CD4-positive, alpha-beta T cell treated with Interleukin-4 for 1 hour (primary cell): ENCODE data around the gene ACACB.

Experiments used
- DNase-seq, 2 donors: peaks; one replicate each; pipeline ENCODE4 v3.0.0-alpha.2; 2020 to 2022

Gene ACACB

DNA sequence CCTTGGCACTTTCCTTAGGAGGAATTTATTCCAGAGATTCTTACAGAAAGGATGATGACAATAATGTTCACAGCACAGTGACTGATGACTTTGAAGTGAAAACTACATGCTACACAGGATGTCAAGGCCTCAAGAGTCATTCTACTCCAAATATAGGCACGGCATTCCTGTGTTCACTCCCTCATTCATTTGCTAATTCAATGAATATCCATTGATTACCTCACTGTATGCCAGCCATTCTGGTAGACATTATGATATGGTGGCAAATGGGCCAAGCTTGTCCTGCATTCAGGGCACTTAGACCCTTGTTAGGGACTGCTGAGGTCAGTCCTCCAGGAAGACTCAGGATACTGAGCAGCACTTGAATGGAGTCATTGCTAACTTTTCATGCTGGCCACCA, 144.7 kb downstream of the ACACB start:
- DNase-seq, result no peak

DNA sequence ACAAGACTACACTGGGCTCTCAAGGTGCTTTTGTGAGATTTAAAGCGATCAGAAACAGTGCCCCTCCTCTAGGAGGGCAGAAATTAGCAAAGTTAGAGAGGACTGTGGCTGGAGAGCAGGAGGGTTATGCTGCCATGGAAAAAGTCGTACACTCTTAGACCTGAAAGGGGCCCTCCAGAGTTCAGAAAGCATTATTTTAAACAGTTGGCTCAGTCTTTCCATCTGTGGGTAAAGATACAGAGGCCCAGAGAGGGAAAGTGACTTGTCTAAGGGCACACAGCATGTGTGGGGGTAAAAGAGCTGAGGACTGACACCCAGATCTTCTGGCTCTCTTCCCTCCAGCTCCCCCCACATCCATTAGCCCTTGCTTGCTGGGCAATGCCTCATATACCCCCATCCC, 145.6 kb downstream of the ACACB start:
- DNase-seq, result no peak

DNA sequence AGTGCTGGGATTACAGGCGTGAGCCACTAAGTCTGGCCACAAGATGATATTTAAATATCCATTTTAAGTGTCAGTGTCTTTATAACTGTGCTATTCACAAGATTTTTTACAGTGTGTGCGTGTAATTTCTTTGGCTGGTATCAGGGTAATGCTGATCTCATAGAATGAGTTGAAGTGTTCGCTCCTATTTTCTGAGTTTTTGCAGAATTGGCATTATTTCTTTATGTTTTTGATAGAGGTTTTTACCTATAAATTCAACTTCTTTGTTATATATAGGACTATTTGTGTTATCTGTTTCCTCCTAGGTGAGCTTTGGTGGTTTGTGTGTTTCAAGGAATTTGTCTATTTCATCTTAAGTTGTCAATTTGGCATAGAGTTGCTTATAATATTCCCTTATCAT, 147.1 kb downstream of the ACACB start:
- no peak for DNase-seq

DNA sequence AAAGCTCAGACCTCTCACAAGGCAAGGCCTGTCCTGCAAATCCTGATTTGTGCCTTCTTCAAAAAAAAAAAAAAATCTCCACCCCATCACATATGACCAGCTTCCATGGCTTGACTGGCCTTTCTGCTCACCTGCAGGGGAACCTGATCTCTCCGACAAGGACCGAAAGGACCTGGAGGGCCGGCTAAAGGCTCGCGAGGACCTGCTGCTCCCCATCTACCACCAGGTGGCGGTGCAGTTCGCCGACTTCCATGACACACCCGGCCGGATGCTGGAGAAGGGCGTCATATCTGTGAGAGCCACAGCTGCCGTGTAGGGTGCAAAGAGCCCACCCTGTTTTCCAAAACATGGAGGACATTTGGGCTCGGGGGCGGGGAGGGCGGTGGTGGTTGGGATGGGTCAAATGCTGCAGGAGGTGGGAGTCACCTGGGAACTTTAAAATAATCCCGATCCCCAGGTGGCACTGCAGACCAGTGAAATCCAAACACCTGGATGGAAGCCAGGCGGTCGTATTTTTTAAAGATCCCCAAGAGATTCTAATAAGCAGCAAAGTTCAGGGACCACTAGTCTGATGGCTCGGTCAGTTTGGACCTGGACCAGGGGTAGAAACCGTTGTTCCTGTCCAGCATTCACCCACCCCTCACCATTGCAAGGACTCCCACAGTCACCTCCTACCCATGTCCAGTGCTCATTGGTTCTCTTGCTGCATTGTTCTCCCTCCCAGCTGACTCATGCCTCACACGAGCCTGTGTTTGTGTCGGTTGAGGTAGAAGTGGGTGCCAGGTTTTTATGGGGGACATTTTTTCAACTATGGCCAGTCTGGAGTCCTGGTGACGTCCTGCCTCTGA, 147.9 kb downstream of the ACACB start:
- peak; percentile 30 to 34 for DNase-seq

DNA sequence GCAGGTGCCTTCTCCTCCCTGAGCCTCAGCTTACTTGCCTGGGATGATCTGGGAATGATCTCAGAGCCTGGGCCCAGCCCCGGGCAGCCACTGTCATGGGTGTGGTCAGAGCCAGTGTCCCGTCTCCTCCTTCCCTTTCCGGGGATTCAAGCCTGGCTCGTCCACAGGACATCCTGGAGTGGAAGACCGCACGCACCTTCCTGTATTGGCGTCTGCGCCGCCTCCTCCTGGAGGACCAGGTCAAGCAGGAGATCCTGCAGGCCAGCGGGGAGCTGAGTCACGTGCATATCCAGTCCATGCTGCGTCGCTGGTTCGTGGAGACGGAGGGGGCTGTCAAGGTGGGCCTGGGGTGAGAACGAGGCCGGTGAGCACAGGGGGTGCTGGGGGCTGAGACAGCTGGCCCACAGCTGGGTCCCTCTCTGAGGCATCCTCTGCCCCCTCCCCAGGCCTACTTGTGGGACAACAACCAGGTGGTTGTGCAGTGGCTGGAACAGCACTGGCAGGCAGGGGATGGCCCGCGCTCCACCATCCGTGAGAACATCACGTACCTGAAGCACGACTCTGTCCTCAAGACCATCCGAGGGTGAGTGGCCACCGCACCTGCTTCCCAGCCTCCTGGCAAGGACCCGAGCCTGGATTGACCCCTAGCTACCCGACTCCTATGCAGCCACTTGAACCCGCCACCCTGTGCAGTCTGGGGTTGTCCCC, 148.7 kb downstream of the ACACB start:
- no peak for DNase-seq

DNA sequence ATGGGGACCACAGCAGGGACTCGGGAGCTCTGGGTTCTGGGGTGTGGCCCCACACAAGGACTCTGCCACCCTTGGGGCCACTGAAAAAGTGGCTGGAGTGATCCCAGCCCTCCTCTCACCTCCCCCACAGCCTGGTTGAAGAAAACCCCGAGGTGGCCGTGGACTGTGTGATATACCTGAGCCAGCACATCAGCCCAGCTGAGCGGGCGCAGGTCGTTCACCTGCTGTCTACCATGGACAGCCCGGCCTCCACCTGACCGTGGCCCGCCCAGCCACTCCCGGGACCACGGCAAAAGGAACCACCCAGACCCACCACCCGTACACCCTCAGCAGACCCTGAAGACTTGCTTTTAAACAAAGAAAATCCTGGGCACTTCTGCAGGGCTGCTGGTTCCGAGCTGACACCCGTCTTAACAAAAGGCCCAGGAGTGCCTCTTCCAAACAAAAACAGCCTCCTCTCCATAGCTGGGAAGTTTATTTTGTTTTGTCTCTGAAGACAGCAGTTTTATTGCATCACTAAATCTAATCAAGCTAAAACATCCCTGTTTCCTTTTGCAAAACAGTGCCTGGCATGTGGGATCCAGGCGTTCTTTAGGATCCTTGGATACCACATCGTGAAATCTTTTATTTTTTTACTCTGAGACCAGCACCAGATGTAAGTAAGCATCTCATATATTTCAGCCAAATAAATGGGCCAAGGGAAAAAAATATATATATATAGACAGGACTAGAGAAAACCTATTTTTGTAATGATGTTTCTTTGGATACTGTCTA, 149.9 kb downstream of the ACACB start:
- DNase-seq, result no peak

DNA sequence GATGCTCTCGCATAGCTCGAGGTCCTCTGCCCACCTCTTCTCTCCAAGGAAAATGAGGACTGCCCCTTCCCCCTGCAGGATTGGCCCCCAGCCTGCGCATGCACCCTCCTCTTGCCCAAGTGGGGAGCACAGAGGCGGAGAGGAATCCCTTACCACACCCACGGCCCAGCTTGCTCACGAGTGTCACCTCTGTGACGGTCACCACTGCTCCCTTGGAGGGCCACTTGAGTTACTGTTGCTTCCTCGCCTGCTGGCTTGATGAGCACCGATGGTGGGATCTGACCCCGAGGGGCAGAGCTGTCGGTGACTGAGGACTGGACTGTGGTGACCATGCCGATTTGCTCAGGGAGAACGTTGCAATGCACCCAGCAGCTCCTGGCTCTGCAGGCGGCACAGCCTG, 151.0 kb downstream of the ACACB start:
- DNase-seq, result no peak

DNA sequence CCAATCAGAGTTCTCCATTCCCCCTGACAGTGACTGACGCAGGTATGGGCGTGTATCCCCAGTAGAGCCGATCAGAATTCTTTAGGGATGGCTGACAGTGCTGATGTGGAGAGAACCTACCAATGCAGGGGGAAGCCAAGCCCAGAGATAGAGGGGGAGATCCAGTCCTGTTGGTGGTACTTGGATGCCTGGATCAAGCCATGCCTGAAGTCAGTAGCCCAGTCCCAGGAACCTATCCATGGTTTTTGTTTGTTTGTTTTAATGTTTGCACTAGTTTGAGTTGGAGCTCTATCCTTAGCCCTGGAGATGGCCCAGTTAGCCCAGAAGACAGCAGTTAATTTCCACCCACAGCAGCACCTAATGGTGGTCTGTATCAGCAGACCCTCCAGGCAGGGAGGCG, 152.5 kb downstream of the ACACB start:
- DNase-seq, result no peak

DNA sequence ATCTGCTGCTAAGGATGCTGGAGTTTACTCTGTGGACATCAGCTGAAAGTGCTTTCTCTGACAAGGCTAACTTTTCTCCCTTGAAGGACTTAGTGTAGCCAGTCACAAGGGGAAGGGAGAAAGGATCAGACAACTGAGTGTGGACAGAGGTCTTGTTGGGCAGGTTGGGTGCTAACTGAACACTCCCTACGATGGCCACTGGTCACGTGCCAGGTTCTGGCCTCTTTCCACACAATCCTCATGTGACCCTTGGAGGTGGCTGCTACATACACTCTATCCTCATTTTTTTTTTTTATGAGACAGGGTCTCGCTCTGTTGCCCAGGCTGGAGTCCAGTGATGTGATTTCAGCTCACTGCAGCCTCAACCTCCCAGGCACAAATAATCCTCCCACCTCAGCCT, 153.0 kb downstream of the ACACB start:
- DNase-seq, result no peak

DNA sequence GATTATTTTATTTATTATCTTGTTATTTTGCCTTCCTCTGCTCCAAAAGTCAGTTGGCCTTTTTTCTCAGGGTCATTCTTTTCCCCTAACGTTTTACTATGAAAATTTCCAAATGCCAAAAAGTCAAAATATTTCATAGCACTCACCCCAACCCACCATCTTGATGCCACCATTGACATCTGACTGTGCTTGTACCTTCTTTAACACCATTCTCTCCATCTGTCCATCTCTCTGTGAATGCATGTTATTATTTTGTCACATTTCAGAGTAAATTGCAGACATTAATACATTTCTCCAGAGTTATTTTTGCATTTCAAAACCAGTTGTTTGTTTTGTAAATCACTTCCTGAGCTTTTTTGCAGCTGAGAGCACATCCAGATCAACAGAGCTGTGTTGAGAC, 154.1 kb downstream of the ACACB start:
- DNase-seq, result no peak

DNA sequence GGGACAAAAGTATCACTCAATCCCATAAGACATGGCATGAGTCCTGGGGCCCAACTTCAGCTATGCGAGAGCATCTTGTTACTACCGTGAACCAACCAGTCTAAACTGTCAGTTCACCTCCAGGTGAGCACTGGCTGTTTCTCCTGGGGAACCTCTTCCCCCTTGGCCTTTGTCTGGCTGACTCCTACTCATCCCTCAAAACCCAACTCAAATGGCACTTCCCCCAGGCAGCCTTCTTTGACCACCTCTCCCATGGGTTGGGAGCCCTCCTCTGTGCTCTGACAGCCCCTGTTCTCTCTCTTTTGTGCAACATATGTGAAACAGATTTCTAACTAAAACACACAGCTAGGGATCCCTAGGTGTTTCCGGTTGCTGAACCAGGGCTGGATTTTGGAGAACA, 155.0 kb downstream of the ACACB start:
- no peak for DNase-seq

DNA sequence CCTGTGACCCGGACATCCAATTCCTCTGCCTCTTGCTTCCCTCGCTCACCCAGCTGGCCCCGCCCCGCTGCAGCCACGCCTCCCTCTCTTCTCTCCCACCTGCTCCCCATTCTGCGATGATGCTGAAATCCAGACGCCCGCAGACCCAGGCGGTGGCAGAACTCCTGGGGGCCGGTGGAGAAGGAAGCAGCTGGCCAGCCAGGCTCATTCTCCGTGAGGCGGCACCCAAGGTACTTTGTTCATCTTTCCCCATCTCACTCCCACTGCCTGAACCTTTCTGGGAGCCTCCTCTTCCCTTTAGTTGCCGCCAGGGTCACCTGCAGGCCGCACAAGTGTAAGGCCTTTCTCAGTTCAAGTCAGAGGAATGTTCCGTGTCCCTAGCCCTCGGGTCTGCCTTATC, 157.0 kb downstream of the ACACB start:
- no peak for DNase-seq

DNA sequence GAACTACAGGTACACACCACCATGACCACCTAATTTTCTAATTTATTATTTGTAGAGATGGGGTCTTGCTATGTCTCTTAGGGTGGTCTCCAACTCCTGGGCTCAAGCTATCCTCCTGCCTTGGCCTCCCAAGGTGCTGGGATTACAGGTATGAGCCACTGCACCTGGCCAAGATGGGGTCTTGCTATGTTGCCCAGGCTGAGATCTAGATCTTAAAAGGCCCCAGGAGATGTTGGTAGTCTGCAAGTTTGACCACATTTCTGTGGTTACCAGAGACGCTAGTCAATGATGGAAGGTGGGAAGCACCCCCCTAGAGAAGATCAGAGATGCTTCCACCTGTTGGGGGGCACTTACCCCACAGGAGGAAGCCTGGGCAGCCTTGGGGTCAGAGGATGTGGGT, 158.0 kb downstream of the ACACB start:
- DNase-seq, result no peak

DNA sequence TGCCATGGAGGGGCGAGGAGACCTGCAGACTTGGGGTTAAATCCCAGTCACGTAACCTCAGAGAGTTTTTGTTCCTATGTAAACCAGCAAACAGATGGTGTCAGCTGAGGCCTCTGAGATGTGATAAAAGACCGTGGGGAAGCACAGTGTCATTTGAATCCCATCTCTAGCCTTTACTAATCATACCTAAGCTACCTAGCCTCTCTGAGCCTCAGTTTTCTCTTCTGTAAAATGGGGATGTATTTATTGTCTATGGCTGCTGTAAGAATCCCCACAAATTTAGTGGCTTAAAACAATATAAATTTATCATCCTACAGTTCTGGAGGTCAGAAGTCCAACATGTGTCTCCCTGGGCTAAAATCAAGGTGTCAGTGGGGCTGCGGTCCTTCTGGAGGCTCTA, 158.8 kb downstream of the ACACB start:
- no peak for DNase-seq

DNA sequence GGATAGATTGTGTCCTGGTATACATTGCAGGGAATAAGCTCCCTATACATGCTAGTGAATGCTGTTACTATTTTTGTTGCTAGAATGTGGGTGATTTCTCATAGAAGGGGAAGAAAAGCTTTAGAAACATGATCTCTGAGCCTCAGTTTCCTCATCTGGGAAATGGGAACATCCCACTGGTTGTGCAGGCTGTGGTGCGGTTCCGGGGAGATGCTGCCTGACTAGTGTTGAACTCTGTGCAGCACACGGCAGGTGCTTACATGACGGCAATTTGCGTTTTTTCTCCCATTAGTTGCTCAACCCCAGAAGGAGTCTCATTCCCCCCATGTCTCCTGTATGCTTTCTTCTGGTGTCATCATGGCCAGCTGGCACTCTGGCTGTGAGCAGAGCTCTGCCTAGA, 159.8 kb downstream of the ACACB start:
- DNase-seq, result no peak

DNA sequence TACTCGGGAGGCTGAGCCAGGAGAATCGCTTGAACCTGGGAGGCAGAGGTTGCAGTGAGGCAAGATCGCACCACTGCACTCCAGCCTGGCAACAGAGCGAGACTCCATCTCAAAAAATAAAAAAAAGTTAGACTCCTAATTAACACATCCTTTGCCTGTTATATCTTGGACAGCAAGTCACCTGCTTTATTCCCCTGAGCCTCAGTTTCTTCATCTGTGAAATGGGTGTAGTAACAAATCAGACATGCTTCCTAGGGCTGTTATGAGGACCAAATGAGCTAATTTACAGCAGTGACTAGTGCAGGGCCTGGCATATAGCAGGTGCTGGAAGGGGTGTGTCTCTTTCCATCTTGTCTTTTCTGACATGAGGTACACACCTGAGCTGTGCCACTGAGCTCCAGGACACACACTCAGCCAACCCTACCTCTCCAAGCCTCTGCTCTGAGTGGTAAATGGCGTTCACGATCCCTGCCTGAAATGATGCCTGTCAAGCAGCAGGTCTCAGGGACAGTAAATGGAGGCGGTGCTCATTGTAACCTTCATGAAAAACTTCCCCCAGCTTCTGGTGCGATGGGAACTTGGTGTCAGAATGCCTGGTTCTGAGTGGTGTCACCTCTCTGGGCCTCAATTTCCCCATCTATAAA, 161.0 kb downstream of the ACACB start:
- DNase-seq, result no peak

DNA sequence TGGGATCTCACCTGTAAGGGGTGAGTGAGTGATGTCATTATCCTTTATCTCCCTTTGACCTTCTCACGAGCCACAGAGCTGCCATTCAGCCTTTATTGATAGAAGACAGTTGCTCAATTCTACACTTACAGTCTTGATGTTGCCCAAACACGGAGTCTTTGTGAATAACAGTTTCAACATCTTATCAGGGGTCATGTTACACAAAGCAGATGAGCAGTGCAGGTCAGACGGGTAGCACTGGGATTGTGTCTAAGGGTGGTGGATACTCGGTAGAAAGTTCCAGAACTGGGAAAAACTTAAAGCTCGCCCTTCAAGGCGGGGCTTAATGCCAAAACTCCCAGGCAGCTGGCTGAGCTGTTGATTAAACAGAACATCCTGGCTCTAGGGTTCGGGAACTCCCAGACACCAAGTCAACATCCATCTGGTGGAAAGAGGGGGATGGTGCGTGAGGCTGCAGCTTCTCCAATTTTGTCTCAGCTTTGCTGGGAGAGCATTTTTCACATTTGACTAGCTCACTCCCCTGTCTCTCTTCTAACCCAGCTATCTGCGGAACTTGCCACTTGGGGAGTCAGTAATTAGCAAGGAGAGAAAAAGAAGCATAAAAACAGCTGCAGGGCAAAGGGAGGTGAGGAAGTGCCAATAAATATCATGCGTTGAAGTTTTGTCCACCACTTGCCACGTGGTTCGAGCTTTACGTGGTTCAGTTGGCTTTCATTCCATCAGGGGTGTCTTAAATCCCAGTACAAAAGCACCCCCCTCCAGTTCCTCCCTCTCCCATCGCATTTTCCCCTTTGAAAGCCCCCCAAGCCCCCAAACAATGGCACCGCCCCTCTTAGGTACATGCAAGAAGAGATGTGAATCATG, 161.7 kb downstream of the ACACB start:
- DNase-seq, result no peak

DNA sequence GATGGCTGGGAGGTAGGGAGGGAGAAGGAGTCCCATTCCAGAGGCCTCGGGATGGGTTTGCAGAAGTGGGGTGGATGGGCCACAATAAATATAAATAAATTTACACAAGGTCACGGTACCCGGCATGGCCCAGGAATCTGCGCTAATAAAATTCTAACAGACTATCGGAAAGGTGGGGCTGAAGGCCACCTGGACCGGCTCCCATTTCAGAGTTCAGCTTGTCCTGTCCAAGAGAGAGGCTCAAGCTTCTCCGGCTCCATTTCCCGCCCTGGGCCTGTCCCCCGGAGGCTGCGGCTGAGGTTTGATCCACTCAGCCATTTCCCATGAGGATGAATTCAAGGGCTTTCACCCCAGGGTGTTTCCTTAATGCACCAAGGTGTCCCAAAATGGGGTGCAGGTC, 162.5 kb downstream of the ACACB start:
- no peak for DNase-seq

DNA sequence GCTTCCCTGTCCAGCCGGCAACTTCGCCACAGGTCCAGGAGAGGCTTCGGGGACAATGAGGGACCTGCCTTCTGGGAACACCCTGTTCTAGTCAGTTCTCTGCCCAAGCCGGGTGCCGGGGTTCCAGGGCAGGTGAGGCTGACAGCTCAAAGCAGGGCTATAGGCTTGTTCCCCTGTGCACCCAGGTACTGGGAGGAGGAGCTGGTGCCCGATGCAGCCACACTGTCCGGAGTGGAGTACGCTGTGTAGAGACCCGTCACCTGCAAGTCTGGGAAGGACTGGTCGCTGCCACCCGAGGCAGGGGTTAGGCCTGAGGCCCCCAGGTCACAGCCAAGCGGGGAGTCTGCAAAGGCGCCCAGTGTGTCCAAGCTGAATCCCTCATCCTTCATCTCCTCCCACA, 163.1 kb downstream of the ACACB start:
- no peak for DNase-seq

DNA sequence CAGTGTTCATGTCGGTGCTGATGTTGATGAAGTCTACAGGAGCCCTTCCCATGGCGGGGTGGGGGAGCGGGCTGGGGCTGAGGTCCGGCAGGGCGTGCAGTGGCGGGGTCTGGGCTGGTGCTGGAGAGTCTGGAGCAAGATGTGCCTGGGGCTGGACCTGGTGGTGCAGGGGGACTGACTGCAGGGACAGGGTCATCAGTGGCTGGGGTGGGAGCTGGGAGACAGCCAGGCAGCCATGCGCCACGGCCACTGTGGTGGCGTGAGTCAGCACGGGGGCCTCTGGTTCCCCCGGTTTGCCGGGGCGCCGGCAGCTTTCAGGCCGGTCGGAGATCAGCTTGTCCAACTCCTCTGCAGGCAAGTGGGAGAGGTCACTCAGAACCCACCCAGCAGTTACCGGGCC, 165.1 kb downstream of the ACACB start:
- no peak for DNase-seq

DNA sequence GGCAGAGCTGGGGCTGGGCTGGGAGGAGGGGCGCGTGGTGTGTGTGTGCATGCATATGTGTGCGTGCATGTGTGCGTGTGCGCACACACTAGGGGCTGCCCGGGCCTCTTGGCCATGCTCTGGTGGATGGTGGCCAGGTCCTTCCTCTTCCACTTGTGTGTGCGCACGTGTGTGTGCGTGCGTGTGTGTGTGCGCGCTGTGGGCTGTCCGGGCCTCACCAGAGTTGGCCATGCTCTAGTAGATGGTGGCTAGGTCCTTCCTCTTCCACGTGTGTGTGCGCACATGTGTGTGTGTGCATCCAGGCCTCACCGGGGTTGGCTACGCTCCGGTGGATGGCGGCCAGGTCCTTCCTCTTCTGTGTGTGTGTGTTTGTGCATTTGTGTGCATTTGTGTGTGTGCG, 168.0 kb downstream of the ACACB start:
- DNase-seq, result no peak

DNA sequence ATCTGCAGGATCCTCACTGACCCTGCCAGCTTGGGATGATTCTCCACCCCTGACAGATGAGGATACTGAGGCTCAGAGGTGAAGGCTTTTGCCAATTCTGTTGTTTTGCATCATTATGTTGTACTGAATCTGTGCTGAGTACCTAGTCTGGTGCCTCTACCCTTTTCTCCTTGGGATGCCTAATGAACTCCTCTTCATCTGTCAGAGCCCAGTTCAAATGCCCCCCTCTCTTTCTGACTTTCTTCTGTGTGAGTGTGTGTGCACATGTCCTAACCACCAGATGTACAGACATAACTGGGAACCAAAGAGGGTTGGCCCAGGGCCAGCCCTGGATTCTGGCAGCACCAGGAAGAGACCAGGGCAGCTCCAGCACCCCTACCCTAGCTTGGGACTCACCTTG, 169.9 kb downstream of the ACACB start:
- DNase-seq, result no peak
